DMS153 (cell line): ENCODE results near the gene EXOC6B.

Experiments
- DNase-seq: peaks from one replicate; lab custom pipeline; 2025; lab: John Stamatoyannopoulos, UW

The EXOC6B gene

DNA sequence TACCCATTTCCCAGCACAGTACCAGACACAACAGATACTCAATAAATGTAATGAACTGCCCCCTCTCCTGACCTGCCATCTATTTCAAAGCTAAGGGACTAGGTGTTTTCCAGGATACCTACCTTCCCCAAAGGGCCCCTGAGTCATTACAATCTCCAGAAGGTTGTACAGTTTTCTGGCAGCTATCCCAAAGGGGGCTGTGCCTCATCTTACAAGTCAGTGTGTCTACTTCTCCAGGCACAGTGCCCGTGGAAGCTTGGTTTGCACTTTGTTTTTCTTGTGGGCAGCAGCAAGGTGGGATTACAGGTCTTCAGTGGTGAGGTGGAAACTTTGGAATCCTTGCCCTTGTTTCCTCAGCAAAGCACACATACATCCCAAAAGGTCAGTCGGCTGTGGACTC lies 615.4 kb downstream of the EXOC6B start:
- no peak for DNase-seq

DNA sequence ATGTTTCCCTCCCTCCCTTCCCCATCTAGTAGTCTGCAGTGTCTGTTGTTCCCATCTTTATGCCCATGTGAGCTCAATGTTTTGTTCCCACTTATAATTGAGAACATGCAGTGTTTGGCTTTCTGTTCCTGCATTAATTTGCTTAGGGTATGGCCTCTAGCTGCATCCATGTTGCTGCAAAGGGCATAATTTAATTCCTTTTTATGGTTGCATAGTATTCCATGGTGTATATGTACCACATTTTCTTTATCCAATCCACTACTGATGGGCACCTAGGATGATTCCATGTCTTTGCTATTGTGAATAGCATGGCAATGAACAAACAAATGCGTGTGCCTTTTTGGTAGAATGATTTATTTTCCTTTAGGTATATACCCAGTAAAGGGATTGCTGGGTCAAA lies 617.6 kb downstream of the EXOC6B start:
- no peak for DNase-seq

DNA sequence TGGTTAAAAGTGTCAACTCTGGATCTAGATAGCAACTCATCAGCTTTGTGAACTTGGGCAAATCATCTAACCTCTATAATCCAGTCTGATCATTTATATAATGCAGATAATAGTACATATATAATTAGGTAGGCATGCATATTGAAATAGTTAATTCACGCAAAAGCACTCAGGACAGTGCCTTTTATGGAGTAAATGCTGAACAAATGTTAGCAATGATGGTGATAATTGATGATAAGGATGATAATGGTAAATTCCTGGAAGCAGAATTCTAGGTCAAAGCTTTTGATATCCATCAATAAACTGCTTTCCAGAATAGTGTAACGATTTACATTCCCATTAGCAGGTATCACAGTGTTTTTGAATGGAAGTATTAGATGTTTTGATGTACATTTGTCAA lies 618.5 kb downstream of the EXOC6B start:
- DNase-seq, result no peak

DNA sequence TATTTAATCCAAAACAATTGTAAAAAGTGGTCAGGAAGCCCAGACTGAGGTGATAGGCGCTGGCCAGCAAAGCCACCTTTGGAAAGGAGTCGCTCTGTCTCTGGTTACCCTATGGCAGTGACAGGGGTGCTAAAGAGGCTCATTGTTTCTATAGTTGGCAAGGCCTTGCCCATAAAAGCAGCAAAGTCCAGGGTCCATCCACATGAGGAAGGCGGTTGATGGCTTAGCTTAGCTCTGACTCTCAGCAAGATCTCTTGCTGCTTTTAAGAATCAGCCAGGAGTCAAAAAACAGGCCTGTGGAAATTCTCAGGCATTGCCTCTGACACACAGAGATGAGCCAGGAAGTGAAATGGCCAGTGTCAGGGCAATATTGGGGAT lies 620.3 kb downstream of the EXOC6B start:
- no peak for DNase-seq

DNA sequence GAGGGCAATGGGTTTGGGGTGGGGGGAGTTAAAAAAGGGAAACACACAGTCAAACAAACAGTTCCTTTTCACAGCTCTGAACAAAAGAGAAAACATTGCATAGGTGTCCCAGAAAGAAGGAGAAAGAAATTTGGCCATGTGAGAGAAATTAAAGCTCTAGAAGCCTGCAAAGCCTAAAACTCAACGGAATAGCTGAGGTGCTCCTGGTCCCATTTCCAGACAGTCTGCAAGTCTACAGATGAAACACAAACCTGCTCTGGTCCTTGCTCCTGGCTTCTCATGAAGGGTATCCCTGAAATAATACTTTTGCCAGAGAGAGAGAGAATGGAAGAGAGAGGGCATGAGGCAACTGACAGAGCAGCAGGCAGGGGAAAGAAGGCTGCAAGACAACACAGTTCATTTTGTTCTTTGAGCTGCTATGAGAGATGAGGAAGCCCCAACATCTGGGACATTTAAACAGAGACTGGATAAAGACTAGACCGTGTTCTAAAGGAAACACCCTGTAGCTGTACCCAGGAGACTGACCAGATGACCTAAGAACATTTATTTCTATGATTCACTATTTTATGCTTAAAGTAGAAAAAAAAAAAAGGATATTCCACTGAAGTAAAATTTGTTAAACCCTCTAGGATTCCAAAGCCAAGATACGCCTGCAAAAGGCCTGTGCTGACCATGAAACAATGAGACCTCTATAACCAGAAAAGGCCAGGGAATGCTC lies 620.9 kb downstream of the EXOC6B start:
- no peak for DNase-seq

DNA sequence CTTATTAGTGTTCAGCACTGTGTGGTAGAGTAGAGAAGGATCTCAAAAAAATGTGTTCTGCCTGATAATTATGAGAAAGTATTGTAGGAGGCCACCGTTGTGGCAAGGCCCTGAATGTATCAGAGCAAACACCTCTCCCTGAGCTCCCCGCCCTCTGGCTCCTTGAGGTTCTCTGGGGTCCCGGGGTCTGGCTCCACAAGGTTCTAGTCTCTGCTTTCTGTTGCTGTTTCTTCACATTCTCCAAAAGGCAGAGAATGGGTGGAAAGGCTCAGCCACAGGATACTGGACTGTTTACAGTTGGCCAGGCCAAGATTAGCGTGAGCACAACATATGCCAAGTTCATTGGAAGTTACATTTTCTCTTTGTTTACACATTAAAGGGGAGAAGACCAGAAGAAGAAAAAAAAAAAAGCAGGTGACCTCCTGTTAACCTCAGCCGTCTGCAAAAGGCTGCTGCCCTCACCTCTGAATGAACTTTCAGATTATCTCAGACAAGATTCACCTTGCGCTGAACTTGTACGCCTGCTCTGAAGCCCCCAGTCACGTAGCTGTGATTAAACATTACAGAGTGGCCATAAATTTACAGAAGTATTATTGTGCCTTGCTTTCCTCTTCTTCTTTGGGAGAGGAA lies 621.6 kb downstream of the EXOC6B start:
- DNase-seq, result no peak

DNA sequence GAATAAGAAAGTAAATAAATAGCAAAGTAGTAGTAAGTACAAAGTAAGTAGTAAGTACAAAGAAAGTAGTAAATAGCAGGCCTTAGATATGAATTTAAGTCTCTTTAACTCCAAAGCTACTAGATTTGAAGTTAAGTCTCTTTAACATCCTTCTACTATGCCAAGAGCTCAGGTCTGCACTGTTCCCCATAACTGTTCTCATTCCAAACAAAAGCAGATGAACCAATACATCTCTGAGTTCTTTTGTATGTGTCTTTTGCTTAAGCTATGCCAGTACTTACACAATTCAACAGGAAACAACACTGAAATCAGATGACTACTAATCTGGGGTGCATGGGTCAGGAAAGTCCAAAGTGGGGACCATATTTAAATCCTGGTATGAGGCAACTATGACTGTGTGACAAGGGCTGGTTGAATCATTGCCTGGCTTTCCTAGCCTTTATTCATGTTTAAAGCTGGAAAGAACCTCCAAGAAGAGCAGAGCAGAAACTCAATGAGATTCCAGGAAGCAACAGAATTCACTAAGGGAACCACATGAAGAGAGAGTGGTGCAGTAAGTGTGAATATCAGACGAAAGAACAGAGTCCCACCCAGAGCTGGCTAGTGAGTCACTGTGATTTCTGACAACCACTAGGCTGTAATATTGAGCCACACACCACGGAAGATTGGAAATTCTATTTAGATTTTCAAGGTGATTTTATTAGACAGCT lies 627.1 kb downstream of the EXOC6B start:
- no peak for DNase-seq

DNA sequence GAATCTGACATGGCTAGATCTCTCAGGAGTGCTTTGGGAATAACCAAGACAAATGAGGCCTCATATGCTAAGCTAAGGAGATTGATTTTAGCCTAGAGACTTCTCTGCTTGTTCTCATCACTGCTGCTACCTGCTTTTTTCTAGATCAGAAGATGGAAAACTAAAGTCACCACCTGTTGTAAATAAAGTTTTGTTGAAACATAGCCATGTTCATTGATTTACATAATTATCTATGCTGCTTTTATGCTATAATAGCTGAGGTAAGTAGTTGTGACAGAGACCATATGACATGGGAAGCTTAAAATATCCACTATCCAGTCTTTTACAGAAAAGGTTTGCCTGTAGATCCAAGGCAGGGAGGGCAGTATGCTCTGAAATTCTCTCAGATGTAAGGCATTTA lies 632.1 kb downstream of the EXOC6B start:
- no peak for DNase-seq

DNA sequence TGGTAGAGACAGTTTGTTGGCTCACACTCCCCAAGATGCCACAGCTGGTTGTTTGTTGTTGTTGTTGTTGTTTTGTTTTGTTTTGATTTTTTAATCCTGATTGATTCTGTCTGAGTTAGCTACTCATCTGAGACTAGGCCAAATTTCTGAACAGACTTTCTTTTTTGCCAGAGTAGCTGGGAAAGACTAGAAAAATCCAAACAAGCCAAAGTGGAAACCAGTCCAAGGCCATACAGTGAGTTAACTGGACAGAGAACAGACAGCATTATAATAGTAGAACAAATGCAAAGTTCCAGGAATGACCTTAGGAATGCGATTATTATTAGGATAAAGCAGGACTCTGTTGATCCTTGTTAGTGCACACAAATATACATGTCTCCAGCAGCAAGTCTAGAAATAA lies 634.4 kb downstream of the EXOC6B start:
- DNase-seq, result no peak

DNA sequence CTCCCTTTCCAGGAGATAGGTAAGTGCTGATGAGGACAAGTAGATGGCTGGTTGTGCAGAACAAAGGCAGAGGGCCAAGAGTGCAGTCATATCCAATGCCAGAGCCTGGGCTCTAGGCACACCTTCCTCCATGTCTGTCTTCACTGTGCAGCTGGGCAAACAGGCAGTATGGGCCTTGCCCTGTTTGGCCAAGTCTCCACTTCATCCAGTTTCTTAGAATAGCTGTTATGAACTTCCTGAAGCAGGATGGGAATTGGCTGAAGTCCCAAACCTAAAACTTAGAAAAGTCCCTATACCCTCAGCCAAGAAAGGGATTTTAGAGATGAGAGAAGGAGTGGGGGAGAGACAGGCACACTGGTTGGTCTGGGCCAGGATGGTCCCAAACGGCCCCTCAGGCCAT lies 640.6 kb downstream of the EXOC6B start:
- no peak for DNase-seq

DNA sequence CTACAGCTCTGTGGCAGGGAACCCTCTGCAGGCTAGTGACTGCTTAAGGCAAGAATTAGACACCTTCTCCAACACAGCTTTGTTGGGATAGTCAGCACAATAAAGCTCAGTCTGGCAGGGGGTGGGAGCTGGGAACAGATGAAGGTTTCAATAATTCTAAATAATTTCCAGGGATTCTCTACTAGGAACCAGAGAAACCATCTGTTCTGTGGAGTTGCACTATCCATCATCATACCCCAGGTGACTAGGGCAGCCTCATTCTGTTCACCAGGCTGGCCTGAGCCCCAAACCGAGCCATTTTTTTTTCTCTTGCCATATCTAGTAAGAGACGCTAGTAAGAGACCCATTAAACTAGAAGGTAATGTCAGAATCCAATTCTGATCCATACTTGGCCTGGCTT lies 642.4 kb downstream of the EXOC6B start:
- no peak for DNase-seq

DNA sequence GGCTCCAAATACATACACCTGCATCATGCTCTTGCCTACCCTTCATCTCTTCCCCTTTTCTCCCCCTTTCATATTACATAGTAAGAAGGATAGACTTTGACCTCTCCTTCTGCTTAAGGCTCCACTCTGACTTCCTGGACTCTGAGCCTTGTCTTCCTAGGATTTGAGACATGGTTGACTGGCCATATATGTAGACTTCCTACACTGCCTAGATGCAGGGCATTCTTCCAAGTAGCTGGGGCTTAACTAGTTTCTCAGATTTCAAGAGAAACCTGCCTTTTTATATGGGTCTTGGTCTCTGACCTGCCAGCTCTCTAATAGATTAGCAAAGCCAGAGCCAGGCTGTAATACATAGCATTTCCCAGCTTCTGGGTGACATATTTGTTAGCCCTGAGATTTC lies 642.8 kb downstream of the EXOC6B start:
- no peak for DNase-seq

DNA sequence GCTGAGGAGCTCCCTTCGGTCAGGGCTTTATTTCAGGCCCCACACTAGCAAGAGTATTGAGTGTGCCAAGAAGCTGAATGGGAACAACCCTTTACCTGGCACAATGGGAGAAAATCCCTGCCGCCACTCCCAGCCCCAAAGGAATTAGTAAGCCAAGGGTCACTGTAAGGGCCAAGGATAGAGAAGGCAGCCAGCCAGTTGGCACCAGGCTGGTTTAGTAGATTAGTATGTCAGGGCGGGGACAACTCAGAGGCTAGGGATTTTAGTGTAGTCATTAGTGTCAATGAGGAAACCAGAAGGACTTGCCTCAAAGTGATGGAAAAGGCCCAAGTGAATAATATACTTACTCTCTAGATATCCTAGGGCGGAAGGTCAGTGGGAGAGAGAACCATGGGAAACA lies 643.3 kb downstream of the EXOC6B start:
- DNase-seq, result no peak

DNA sequence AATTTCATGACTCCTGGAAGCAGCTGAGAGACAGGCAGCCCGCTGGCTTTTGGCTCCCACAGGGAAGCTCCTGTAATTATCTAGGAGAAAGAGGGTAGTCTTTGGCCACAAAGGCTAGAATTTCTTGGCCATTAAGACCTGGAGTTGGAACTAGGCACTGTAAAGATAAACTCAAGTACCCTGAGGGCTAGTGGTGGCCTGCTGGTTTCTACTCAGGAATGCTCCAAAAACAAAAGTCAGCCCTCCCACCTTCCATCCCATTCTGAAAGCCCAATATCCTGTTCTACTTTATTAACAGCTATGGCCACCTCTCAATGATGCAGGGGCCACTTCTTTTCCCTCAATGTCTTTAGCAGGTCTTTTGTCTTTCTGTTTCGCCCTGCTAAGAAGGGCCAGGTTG lies 644.2 kb downstream of the EXOC6B start:
- DNase-seq, result no peak

DNA sequence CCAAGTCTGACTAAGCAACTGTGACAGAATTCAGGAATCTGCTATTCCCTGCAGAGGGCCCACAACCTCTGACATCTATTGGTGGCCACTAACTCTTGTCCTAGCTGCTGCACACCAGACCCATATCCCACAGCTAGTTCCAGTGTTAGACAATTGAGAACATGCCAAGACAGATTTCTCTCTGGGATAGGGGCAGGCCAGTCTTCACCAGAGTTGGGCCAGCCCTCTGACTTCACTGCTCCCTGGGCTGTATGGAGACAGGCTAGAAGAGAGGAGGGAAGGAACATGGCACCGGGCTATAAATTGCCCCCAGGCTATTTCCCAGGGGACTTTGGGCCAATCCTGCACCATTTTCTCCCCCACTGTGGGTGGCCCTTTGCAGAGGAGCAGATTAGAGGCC lies 645.5 kb downstream of the EXOC6B start:
- DNase-seq, result no peak

DNA sequence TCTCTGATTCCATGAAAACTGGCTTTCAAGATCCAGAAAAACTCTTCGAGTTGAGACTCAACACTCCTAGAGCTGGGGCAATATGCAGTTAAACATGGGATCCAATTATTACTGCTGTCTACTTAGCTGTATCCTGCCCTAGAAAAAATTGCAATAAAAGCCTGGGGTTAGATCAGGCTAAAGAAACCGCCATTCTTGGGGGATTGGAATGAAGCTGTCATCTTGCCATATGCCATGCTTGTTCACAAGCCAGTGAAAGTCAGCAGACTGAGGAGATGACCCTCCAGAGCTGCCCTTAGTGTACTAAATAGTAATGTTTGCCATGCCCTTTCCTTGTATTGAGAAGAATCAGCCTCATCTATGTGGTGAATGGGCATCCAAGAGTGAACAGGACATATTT lies 647.3 kb downstream of the EXOC6B start:
- DNase-seq, result no peak

DNA sequence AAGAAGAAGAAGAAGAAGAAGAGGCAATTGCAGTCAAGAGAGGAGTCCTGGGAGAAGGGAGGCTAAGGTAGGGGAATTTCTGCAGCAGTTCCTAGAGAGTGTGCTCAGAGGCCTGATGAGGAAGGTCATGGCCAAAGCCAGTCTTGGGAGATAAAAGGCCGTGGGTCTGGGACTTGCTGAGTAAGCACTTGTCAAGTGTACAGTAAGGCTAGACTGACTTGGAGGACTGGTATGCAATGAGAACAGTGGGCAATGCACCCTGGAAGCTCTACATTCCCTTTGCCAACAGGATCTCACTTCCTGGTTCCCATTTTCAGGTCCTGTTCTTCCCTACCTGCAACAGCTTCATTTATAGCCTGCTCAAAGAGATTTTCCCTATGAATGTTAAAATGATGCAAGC lies 649.6 kb downstream of the EXOC6B start:
- no peak for DNase-seq

DNA sequence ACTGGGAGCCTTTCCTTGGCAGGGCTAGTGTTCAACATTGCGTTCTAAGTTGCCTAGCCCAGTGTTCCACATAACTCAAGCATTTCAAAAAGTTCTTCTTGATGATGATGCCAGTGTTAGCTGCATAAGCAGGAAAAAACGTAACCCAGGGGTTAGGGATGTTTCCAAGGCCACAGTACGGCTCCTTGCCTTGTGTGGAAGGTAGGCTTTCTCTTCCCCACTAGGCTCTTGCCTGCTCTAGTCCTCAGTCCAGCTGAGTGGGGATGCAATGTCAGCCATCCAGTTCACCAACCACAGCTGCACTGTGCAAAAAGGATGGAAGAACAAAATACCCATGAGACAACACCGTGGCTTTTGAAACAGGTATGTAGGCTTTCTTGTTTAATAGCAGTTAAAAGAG lies 650.2 kb downstream of the EXOC6B start:
- no peak for DNase-seq

DNA sequence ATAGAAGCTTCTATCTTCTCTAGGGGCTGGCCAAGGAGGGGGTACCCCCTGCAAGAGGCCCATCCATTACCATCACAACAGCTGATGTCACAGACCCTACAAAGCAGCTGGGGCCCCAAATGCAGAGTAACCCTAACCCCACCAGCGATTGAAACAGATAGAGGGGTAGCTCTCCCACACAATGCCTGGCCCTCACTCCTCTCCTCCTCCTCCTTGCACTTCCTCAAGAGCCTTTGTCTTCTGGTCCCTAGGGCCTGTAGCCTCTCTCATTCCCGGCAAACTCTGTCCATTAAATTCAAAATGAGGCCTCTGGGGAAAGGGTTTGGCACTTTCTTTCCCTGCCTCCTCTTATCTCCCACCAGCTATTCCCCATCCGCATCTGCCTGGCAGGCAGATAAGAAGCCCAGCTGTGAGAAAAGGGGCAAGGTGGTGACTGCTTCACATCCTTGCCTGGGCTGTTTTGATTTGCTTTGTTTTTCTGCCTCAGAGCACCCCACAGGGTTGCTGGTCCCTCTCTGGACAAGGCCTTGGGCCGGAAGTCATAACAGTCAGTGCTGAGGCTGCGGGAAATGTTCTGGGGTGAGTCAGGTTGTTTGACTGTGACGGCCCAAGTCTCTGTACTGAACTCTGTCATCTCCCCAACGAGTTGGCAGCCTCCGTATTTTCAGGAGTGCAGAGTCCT lies 652.1 kb downstream of the EXOC6B start:
- no peak for DNase-seq

DNA sequence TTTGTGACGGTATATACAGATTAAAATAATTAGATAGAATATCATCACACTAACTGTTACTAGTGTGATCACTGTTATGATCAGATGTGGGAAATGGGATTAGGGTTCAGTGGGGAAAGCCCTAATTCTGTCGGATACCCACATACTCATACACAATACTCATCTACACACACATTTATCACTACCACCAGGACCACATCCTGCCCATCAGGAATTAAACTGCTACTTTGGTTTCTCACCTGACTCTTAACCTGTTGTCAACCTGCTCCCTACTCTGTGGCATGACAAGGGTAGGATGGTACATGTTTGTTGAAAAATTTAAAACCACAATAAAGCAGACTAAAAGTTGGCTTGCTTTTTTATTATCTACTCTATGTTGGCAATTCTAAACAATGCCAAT lies 653.4 kb downstream of the EXOC6B start:
- no peak for DNase-seq

DNA sequence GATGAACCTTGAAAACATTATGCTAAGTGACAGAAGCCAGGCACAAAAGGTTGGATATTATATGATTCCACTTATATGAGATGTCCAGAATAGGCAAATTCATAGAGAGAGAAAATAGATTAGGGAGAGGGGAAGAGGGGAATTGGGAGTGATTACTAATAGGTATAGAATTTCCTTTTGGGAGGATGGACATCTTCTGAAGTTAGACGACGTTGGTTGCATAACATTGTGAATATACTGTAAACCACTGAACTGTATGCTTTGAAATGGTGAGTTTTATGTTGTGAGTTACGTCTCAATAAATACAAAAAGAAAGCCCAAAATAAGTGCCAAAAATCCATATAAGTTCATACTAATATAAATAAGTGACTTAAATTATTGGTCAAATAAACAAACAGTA lies 659.6 kb downstream of the EXOC6B start:
- DNase-seq, result no peak

DNA sequence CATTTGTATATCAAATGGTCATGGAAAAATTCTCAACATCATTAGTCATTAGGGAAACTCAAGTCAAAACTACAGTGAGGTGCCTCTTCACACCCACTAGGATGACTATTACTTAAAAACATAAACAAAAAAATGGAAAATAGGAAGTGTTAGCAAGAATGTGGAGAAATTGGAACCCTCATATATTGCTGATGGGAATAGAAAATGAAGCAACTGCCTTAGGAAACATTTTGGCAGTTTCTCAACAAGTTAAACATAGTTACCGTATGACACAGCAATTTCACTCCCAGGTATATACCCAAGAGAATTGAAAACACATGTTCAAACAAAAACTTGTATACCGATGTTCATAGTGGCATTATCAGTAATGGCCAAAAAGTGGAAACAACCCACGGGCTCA lies 660.0 kb downstream of the EXOC6B start:
- no peak for DNase-seq

DNA sequence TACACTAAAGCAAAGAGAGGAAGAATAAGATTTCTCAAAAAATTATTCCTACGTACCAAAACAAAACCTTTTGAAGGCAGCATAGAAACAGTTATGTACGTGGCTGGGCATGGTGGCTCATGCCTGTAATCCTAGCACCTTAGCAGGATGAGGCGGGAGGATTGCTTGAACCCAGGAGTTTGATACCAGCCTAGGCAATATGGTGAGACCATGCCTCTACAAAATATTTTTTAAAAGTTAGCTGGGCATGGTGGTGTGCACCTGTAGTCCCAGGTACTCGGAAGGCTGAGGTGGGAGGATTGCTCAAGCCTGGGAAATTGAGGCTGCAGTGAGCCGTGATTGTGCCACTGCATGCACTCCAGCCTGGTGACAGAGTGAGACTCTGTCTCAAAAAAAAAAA lies 663.3 kb downstream of the EXOC6B start:
- no peak for DNase-seq
